ENCODE measurements around the gene KLK5.
"Not testable (repeated sequence)": the region's sequence is repeated elsewhere in the genome, so short reads cannot be mapped to it uniquely, and the experiment has no call there.

The KLK5 gene

GRCh38 chr19:50972795-50973376 is 20.0 kb upstream of the KLK5 start:
- TF ChIP-seq CTCF (conservative IDR thresholded peaks at IDR 0.05; ENCODE audit: low read length) (no peak), EZH2phosphoT487 (IDR thresholded peaks at IDR 0.05; ENCODE audit: borderline replicate concordance) (no peak)
- H3K4me1 ChIP-seq (ENCODE audit: insufficient read depth, low read length, poor library complexity, severe bottlenecking): no peaks in the 10 kb centered on the region
- H3K4me2 ChIP-seq (ENCODE audit: low read depth, low read length, poor library complexity, severe bottlenecking): no peak overlapping the region
- H3K4me3 ChIP-seq (ENCODE audit: low read length, poor library complexity, severe bottlenecking): no peak overlapping the region
- H3K79me2 ChIP-seq (ENCODE audit: insufficient read depth, low read length): no peaks in the 10 kb centered on the region
- no peaks in the 10 kb centered on the region for H3K36me3 ChIP-seq (ENCODE audit: insufficient read depth, low read length)
- H3K27me3 ChIP-seq (ENCODE audit: insufficient read depth, low read length, poor library complexity, severe bottlenecking): no peaks in the 10 kb centered on the region
- H3F3A ChIP-seq (ENCODE audit: low read depth): no peaks in the 10 kb centered on the region
- no peaks in the 10 kb centered on the region; the same call in 1 of the 2 replicates for H3K9me3 ChIP-seq (ENCODE audit: insufficient read depth, low read depth, low read length)
- H2AFZ ChIP-seq (ENCODE audit: low read length): no peak overlapping the region
- no peak overlapping the region for H3K9ac ChIP-seq (ENCODE audit: low read depth, low read length, poor library complexity, severe bottlenecking)
- no peaks in the 10 kb centered on the region for H4K20me1 ChIP-seq (ENCODE audit: insufficient read depth, low read length, poor library complexity, severe bottlenecking)
- no peaks in the 10 kb centered on the region for H3K9me2 ChIP-seq (replicated peaks; ENCODE audit: low read depth, low read length)

GRCh38 chr19:50969810-50970209 is 17.0 kb upstream of the KLK5 start:
- H3K4me3 ChIP-seq (ENCODE audit: low read length, poor library complexity, severe bottlenecking); H3K4me2 ChIP-seq (ENCODE audit: low read depth, low read length, poor library complexity, severe bottlenecking); H2AFZ ChIP-seq (ENCODE audit: low read length); H3K9me3 ChIP-seq (ENCODE audit: insufficient read depth, low read depth, low read length); H3K4me1 ChIP-seq (ENCODE audit: insufficient read depth, low read length, poor library complexity, severe bottlenecking); H3F3A ChIP-seq (ENCODE audit: low read depth); H3K79me2 ChIP-seq (ENCODE audit: insufficient read depth, low read length); H3K36me3 ChIP-seq (ENCODE audit: insufficient read depth, low read length); H3K27me3 ChIP-seq (ENCODE audit: insufficient read depth, low read length, poor library complexity, severe bottlenecking); H3K9ac ChIP-seq (ENCODE audit: low read depth, low read length, poor library complexity, severe bottlenecking); H3K9me2 ChIP-seq (replicated peaks; ENCODE audit: low read depth, low read length); H4K20me1 ChIP-seq (ENCODE audit: insufficient read depth, low read length, poor library complexity, severe bottlenecking): not testable (repeated sequence)

- no peaks in the 10 kb centered on the region for H3K27me3 ChIP-seq (ENCODE audit: insufficient read depth, low read length, poor library complexity, severe bottlenecking)
- no peaks in the 10 kb centered on the region; the same call in 1 of the 2 replicates for H3K9me3 ChIP-seq (ENCODE audit: insufficient read depth, low read depth, low read length)
- TF ChIP-seq EZH2phosphoT487 (IDR thresholded peaks at IDR 0.05; ENCODE audit: borderline replicate concordance) (no peak), CTCF (conservative IDR thresholded peaks at IDR 0.05; ENCODE audit: low read length) (no peak)
- H3K4me1 ChIP-seq (ENCODE audit: insufficient read depth, low read length, poor library complexity, severe bottlenecking): no peaks in the 10 kb centered on the region
- no peak within 1 kb of the TSS for H3K9ac ChIP-seq (ENCODE audit: low read depth, low read length, poor library complexity, severe bottlenecking)
- H3K36me3 ChIP-seq (ENCODE audit: insufficient read depth, low read length): no peaks in the 10 kb centered on the region
- no peaks in the 10 kb centered on the region for H3K79me2 ChIP-seq (ENCODE audit: insufficient read depth, low read length)
- no peak within 1 kb of the TSS for H2AFZ ChIP-seq (ENCODE audit: low read length)
- no peaks in the 10 kb centered on the region for H4K20me1 ChIP-seq (ENCODE audit: insufficient read depth, low read length, poor library complexity, severe bottlenecking)
- no peak within 1 kb of the TSS for H3K4me2 ChIP-seq (ENCODE audit: low read depth, low read length, poor library complexity, severe bottlenecking)
- H3F3A ChIP-seq (ENCODE audit: low read depth): no peaks in the 10 kb centered on the region
- no peaks in the 10 kb centered on the region for H3K9me2 ChIP-seq (replicated peaks; ENCODE audit: low read depth, low read length)
- no peak within 1 kb of the TSS for H3K4me3 ChIP-seq (ENCODE audit: low read length, poor library complexity, severe bottlenecking)
Observed at GRCh38 chr19:50969413-50969760, 16.5 kb upstream of the KLK5 start, which contains the start of gene KLK6. KLK6 (minus strand) TSS chr19:50969591; CDS start chr19:50968104, 1,487 bp downstream.

GRCh38 chr19:50968716-50969412 is 16.0 kb upstream of the KLK5 start:
- Histone ChIP-seq H3K36me3 (ENCODE audit: insufficient read depth, low read length) (no peaks in the 10 kb centered on the region), H3K27me3 (ENCODE audit: insufficient read depth, low read length, poor library complexity, severe bottlenecking) (no peaks in the 10 kb centered on the region), H2AFZ (ENCODE audit: low read length) (no peak overlapping the region), H4K20me1 (ENCODE audit: insufficient read depth, low read length, poor library complexity, severe bottlenecking) (no peaks in the 10 kb centered on the region), H3K9me2 (replicated peaks; ENCODE audit: low read depth, low read length) (no peaks in the 10 kb centered on the region), H3F3A (ENCODE audit: low read depth) (no peaks in the 10 kb centered on the region), H3K9ac (ENCODE audit: low read depth, low read length, poor library complexity, severe bottlenecking) (no peak overlapping the region), H3K79me2 (ENCODE audit: insufficient read depth, low read length) (no peaks in the 10 kb centered on the region), H3K4me1 (ENCODE audit: insufficient read depth, low read length, poor library complexity, severe bottlenecking) (no peaks in the 10 kb centered on the region), H3K4me2 (ENCODE audit: low read depth, low read length, poor library complexity, severe bottlenecking) (no peak overlapping the region), H3K9me3 (ENCODE audit: insufficient read depth, low read depth, low read length) (no peaks in the 10 kb centered on the region; the same call in 1 of the 2 replicates), H3K4me3 (ENCODE audit: low read length, poor library complexity, severe bottlenecking) (no peak overlapping the region)
- TF ChIP-seq EZH2phosphoT487 (IDR thresholded peaks at IDR 0.05; ENCODE audit: borderline replicate concordance): no peak
- no peak for TF ChIP-seq CTCF (conservative IDR thresholded peaks at IDR 0.05; ENCODE audit: low read length)

Data from Loucy (cell line).